ENCODE data around the gene APBB3. TPM values are rescaled to one million over a fixed set of nuclear protein-coding genes. Genes with fewer than 3 reads are reported as not detected.

Gene APBB3
- total RNA-seq, 2 donors from 2014 or later, result 27.0 to 28.3 TPM

- intact Hi-C loops (cut with DNase I), result loop anchor here (10.0 kb wide), 1 partner anchor 79 kb away; the partner anchor contains the start of genes IK and NDUFA2
- ATAC-seq (no peak), DNase-seq (no peak)
- Histone ChIP-seq H3K36me3 (replicated peaks in 1 of 2; ENCODE audit: insufficient read depth in 1 of 2, low read depth in 2 of 2) (no peaks in the 10 kb centered on the region), H3K27me3 (no peaks in the 10 kb centered on the region), H3K27ac (peak overlapping the region in 2 of 4 donors; percentile 87 to 92), H3K9me3 (no peaks in the 10 kb centered on the region), H3K4me3 (no peak overlapping the region), H3K4me1 (peaks cover 36% of the 10 kb centered on the region)
- 78 to 80% methylated on average over 4 of the region's 4 CpGs for WGBS, 2 donors
- no peak for TF ChIP-seq CTCF (IDR thresholded peaks at IDR 0.05)
- no peak for TF ChIP-seq POLR2A (IDR thresholded peaks at IDR 0.05)
Measured at GRCh38 chr5:140565780-140566095, 1.3 kb upstream of the APBB3 start.

GRCh38 chr5:140565024-140565779, 804 bp upstream of the APBB3 start:
- Histone ChIP-seq H3K4me3 (peak overlapping the region; percentile 26 to 41), H3K4me1 (peaks cover 36% of the 10 kb centered on the region), H3K9me3 (no peaks in the 10 kb centered on the region), H3K36me3 (replicated peaks in 1 of 2; ENCODE audit: insufficient read depth in 1 of 2, low read depth in 2 of 2) (no peaks in the 10 kb centered on the region), H3K27ac (peak overlapping the region; percentile 87 to 93 (median 90)), H3K27me3 (no peaks in the 10 kb centered on the region)
- no peak for DNase-seq
- intact Hi-C loops (cut with DNase I), result loop anchor here (10.0 kb wide), 1 partner anchor 80 kb away; the partner anchor contains the start of genes IK and NDUFA2
- WGBS, 2 donors, result 1 to 2% methylated on average over 13 of the region's 13 CpGs
- TF ChIP-seq POLR2A (IDR thresholded peaks at IDR 0.05) (no peak), CTCF (IDR thresholded peaks at IDR 0.05) (no peak)
- no peak for ATAC-seq

GRCh38 chr5:140563596-140563995, 802 bp downstream of the APBB3 start:
- intact Hi-C loops (cut with DNase I), result loop anchor here (10.0 kb wide), 1 partner anchor 81 kb away; the partner anchor contains the start of genes IK and NDUFA2
- no peak for TF ChIP-seq POLR2A (IDR thresholded peaks at IDR 0.05)
- TF ChIP-seq CTCF (IDR thresholded peaks at IDR 0.05), result no peak
- no peak for ATAC-seq
- peak in 2 of 4 donors; percentile 41 to 47 for DNase-seq
- Histone ChIP-seq H3K4me1 (peaks cover 36% of the 10 kb centered on the region), H3K9me3 (no peaks in the 10 kb centered on the region), H3K27ac (peak overlapping the region; percentile 87 to 93 (median 90)), H3K4me3 (no peak overlapping the region), H3K36me3 (replicated peaks in 1 of 2; ENCODE audit: insufficient read depth in 1 of 2, low read depth in 2 of 2) (no peaks in the 10 kb centered on the region), H3K27me3 (no peaks in the 10 kb centered on the region)
- 52 to 60% methylated on average over 8 of the region's 8 CpGs for WGBS, 2 donors

- WGBS, 2 donors, result 83 to 95% methylated on average over 4 to 10 of the region's 10 CpGs
- H3K27ac ChIP-seq, result no peak overlapping the region
- H3K4me1 ChIP-seq, result peaks cover 41% of the 10 kb centered on the region
- TF ChIP-seq POLR2A (IDR thresholded peaks at IDR 0.05) (no peak), CTCF (IDR thresholded peaks at IDR 0.05) (no peak)
- H3K9me3 ChIP-seq, result no peaks in the 10 kb centered on the region
- ATAC-seq, result no peak
- intact Hi-C loops (cut with DNase I), result loop anchor here (10.0 kb wide), 1 partner anchor 83 kb away; the partner anchor contains the start of genes IK and NDUFA2
- H3K36me3 ChIP-seq (replicated peaks in 1 of 2; ENCODE audit: insufficient read depth in 1 of 2, low read depth in 2 of 2), result no peaks in the 10 kb centered on the region
- no peaks in the 10 kb centered on the region for H3K27me3 ChIP-seq
- H3K4me3 ChIP-seq, result no peak overlapping the region
- DNase-seq, result no peak
Measured at GRCh38 chr5:140561753-140562523, 2.5 kb downstream of the APBB3 start.
